Epithelial cell of esophagus (primary cell): ENCODE results near the gene CPT2.

ENCODE experiments used
- DNase-seq: peaks from one replicate; pipeline ENCODE4 v3.0.0; 2010; ENCODE audit warnings: low read depth
- H3K4me3 ChIP-seq: 2 replicates; pipeline ENCODE4 v1.5.1; 2011; ENCODE audit warnings: mild to moderate bottlenecking, low read length, control low read depth
- TF ChIP-seq, protein P1 (sequence below): IDR thresholded peaks from 2 replicates; pipeline ENCODE4 v1.5.1; 2011; ENCODE audit warnings: low read depth, mild to moderate bottlenecking, low read length, control low read depth, inconsistent platforms; ENCODE audit not compliant: insufficient read depth; ENCODE audit errors: missing control alignments

CPT2 gene

DNA sequence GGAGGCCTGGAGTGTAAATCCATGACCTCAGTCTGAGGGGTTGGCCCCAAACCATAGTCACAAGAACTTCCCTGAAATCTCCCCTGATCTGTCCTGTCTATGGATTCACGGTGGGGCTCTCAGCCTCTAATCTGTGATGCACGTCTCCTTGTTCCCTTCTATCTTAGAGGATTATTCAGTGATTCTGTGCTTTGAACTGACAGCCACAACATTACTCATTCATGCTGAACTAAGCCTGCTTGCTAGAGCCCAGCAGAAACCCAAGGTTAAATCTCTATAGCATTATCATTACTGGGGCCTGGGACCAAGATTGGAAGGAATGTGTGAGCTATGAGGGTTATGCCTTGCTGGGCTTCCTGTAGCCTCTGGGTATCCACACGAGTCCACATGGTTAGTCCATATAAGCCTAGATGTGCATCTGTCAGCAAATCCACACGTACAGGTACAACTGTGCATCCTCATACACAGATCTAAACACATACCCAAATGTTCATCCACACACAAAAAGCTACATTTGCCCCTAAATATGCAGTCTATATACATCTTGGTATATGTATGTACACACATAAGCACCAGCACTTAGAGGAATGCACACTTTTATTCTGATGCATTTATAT is 64.1 kb downstream of the CPT2 start:
- H3K4me3 ChIP-seq = no peak overlapping the region
- no peak for DNase-seq
- TF ChIP-seq, protein P1, sequence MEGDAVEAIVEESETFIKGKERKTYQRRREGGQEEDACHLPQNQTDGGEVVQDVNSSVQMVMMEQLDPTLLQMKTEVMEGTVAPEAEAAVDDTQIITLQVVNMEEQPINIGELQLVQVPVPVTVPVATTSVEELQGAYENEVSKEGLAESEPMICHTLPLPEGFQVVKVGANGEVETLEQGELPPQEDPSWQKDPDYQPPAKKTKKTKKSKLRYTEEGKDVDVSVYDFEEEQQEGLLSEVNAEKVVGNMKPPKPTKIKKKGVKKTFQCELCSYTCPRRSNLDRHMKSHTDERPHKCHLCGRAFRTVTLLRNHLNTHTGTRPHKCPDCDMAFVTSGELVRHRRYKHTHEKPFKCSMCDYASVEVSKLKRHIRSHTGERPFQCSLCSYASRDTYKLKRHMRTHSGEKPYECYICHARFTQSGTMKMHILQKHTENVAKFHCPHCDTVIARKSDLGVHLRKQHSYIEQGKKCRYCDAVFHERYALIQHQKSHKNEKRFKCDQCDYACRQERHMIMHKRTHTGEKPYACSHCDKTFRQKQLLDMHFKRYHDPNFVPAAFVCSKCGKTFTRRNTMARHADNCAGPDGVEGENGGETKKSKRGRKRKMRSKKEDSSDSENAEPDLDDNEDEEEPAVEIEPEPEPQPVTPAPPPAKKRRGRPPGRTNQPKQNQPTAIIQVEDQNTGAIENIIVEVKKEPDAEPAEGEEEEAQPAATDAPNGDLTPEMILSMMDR = no peak

DNA sequence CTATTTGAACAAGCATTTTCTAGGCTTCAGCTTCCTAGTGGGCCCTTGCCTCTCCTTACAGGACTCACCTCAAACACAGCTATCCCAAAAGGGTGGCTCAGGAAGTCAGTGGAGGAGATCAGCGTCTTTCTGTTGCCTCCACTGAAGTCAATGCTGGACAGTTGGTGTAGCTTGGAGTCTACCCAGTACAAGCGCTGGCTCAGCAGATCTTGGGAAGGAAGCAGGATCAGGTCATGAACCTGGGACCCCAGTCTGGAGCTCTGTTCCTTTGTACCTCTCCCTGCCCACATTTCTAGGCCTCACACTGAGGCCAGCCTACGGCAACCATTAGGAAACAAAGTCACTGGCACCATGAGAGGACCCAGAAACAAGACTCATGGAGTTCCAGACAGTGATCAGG is 65.4 kb downstream of the CPT2 start:
- no peak for DNase-seq
- H3K4me3 ChIP-seq = no peak overlapping the region
- TF ChIP-seq, protein P1 = no peak
